Stimulated activated naive CD4-positive, alpha-beta T cell treated with Interleukin-2 at 50 U/mL for 16 hours (primary cell): Measurements from ENCODE around the gene KRTAP6-2.

Experiments used
- DNase-seq: peaks from one replicate; lab custom pipeline; 2025; lab: John Stamatoyannopoulos, UW

Gene KRTAP6-2

GRCh38 chr21:30567617-30568016, 31.1 kb downstream of the KRTAP6-2 start:
- DNase-seq = no peak

- no peak for DNase-seq
These were observed 35.1 kb downstream of the KRTAP6-2 start for GRCh38 chr21:30563630-30564029.

GRCh38 chr21:30563072-30563471, 35.6 kb downstream of the KRTAP6-2 start:
- no peak for DNase-seq

- DNase-seq = no peak
These were observed 36.7 kb downstream of the KRTAP6-2 start for GRCh38 chr21:30561957-30562356.

GRCh38 chr21:30561264-30561895, 37.3 kb downstream of the KRTAP6-2 start, which contains the start of gene KRTAP19-7:
Gene KRTAP19-7 (minus strand): TSS chr21:30561314. CDS start chr21:30561289, 25 bp downstream.
- DNase-seq = no peak

GRCh38 chr21:30555095-30555494, 43.6 kb downstream of the KRTAP6-2 start:
- DNase-seq = no peak

- no peak for DNase-seq
These were observed 45.9 kb downstream of the KRTAP6-2 start for GRCh38 chr21:30552782-30553181.
